Sigmoid colon (tissue), 4 donors: ENCODE data around the gene SELENOV.

Source experiments
- EP300 ChIP-seq, 4 donors: sonication (generic); formaldehyde crosslinking; IDR thresholded peaks; one replicate each; pipeline ENCODE4 v1.6.1; 2017; ENCODE audit warnings: antibody characterized with exemption in 4 of 4
- POLR2A ChIP-seq, 2 donors: fragments of 450-650 bp; IDR thresholded peaks; one replicate each; pipeline ENCODE4 v1.6.1; 2016; ENCODE audit warnings: antibody characterized with exemption in 2 of 2, mild to moderate bottlenecking in 2 of 2, moderate library complexity in 2 of 2
- POLR2AphosphoS5 ChIP-seq, 4 donors: sonication (generic); formaldehyde crosslinking; IDR thresholded peaks; one replicate each; pipeline ENCODE4 v1.6.1; 2017; ENCODE audit warnings: antibody characterized with exemption in 4 of 4
- TF ChIP-seq, protein P1 (sequence below), 4 experiments: fragments of 450-650 bp in 3 of 4; fragments of 200-600 bp in 1 of 4; IDR thresholded peaks; one replicate each; pipeline ENCODE4 v1.5.1; 2016 to 2019; ENCODE audit warnings: antibody characterized with exemption in 4 of 4, mild to moderate bottlenecking in 3 of 4, moderate library complexity in 2 of 4

GRCh38 chr19:39558624-39559117, 43.7 kb downstream of the SELENOV start:
- TF ChIP-seq, protein P1, sequence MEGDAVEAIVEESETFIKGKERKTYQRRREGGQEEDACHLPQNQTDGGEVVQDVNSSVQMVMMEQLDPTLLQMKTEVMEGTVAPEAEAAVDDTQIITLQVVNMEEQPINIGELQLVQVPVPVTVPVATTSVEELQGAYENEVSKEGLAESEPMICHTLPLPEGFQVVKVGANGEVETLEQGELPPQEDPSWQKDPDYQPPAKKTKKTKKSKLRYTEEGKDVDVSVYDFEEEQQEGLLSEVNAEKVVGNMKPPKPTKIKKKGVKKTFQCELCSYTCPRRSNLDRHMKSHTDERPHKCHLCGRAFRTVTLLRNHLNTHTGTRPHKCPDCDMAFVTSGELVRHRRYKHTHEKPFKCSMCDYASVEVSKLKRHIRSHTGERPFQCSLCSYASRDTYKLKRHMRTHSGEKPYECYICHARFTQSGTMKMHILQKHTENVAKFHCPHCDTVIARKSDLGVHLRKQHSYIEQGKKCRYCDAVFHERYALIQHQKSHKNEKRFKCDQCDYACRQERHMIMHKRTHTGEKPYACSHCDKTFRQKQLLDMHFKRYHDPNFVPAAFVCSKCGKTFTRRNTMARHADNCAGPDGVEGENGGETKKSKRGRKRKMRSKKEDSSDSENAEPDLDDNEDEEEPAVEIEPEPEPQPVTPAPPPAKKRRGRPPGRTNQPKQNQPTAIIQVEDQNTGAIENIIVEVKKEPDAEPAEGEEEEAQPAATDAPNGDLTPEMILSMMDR (IDR thresholded peaks at IDR 0.05) = no peak
- TF ChIP-seq POLR2AphosphoS5 (IDR thresholded peaks at IDR 0.05) (no peak), EP300 (IDR thresholded peaks at IDR 0.05) (no peak), POLR2A (IDR thresholded peaks at IDR 0.05) (no peak)
